ENCODE measurements around the gene CAVIN3. TPM values are rescaled to one million over a fixed set of nuclear protein-coding genes. Genes with fewer than 3 reads are reported as not detected.

CAVIN3 gene
- total RNA-seq = 100 to 1,000 TPM in 2 of 4 donors, 10 to 100 TPM in 2; 34.9 to 158 (median 90.9) TPM

GRCh38 chr11:6320411-6321155 is at the start of gene CAVIN3:
Gene CAVIN3 (minus strand): TSS chr11:6320501. CDS start chr11:6320476, 25 bp downstream.
- TF ChIP-seq CTCF (IDR thresholded peaks at IDR 0.05; ENCODE audit: low read depth) = no peak

GRCh38 chr11:6365659-6366058 is 45.4 kb upstream of the CAVIN3 start:
- TF ChIP-seq CTCF (IDR thresholded peaks at IDR 0.05; ENCODE audit: low read depth) = no peak

DNA sequence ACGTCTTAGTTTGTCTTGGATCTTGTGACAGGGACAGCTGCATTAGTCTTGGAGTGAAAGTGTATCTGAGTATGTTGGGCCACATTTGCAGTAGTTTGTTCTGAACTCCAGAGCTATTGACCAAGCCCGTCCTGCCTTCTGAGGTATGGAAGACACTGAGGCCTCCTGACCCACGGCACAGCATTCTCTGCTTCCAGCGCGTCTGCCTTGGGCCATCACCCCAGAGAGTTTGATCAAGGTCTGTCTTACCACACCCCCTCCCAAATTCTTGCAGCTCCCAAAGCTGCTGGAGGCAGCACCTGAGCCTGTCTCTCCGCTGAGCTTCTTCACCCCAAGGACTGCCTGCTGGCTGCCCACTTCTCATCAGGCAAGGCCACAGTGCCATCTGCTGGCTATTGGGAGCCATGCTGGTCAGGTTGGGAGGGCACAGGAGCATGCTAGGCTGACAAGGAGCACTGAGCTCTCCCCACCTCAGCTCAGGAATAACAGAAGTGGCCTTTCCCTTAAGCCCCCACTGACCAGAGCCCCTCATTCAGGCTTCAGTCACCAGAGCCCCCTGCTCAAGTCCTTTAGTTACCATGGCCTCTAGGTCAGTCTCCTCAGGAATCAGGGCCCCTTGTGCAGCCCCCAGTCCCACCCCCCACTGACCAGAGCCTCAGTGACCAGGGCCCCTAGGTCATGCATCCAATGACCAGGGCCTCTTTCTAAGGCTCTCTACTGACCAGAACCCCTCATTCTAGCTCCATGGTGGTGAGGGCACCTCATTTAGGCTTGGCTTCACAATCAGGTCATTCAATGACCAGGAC is 42.8 kb upstream of the CAVIN3 start:
- TF ChIP-seq CTCF (IDR thresholded peaks at IDR 0.05; ENCODE audit: low read depth) = no peak

DNA sequence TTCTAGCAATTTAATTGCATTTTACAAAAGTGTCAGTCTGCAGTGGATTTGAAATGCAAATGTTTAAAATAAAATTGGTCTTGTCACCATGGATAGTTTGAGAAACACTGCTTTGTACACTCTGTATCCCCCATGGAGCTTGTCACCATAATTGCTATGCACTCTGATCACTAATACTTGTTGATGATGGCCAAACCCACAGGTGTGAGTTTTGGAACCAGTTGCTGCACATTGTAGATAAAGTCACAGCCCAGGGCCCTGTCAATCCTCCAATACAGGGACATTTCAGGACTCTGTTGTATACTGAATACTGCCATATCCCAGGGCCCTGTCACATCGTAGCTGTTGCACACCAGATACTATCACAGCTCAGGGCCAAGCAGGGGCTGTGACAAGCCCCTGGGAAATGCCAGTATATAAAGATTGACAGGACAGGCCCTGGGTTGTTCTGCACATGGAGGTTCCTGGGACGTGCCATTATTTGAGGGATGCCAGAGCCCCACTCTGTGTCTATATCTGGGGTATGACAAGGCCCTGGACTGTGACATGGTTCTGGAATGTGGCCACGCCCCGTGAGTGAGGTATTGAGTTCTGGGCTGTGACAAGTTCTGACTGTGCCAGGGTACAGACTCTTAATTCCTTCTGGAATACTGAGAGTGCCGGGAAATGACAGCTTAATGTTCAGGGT is 42.0 kb upstream of the CAVIN3 start:
- TF ChIP-seq CTCF (IDR thresholded peaks at IDR 0.05; ENCODE audit: low read depth) = no peak

- TF ChIP-seq CTCF (IDR thresholded peaks at IDR 0.05; ENCODE audit: low read depth) = no peak
These were observed 39.9 kb upstream of the CAVIN3 start for GRCh38 chr11:6360183-6360582.

DNA sequence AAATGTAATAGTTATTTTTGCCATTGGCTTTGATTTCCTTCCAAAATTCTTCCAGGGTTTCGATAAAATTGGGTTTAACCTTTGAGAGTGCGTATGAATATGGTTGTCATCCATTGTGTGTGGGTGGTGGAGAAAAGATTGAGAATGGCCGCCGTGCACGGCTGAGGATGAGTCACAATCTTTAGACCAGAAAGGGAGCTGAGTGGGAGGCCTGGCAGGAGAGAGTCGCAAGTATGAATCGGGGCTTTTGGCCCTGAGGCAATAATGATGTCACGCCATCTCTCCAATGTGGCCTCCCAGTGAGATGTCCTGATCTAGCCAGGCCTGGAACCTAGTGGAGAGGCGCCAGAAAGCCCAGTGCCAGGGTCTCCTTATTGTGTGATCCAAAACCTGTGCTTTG is 36.9 kb upstream of the CAVIN3 start:
- TF ChIP-seq CTCF (IDR thresholded peaks at IDR 0.05; ENCODE audit: low read depth) = no peak
